Stomach (tissue), 4 donors: ENCODE measurements around the gene GFRA4.

Experiments
- POLR2A ChIP-seq, 4 donors: fragments of 450-650 bp; IDR thresholded peaks; one replicate each; pipeline ENCODE4 v1.6.1; 2016; ENCODE audit warnings: antibody characterized with exemption in 4 of 4, control low read depth in 2 of 4, mild to moderate bottlenecking in 1 of 4, moderate library complexity in 1 of 4
- POLR2AphosphoS5 ChIP-seq, 3 donors: sonication (generic); formaldehyde crosslinking; IDR thresholded peaks; one replicate each; pipeline ENCODE4 v1.6.1; 2016; ENCODE audit warnings: antibody characterized with exemption in 3 of 3
- TF ChIP-seq, protein P1 (sequence below), 7 experiments: fragments of 450-650 bp in 4 of 7; fragments of 200-600 bp in 3 of 7; sonication (generic) in 3 of 7; IDR thresholded peaks; one replicate each; pipeline ENCODE4 v1.5.1; 2016 to 2019; ENCODE audit warnings: antibody characterized with exemption in 7 of 7, control low read depth in 2 of 7, mild to moderate bottlenecking in 1 of 7

DNA sequence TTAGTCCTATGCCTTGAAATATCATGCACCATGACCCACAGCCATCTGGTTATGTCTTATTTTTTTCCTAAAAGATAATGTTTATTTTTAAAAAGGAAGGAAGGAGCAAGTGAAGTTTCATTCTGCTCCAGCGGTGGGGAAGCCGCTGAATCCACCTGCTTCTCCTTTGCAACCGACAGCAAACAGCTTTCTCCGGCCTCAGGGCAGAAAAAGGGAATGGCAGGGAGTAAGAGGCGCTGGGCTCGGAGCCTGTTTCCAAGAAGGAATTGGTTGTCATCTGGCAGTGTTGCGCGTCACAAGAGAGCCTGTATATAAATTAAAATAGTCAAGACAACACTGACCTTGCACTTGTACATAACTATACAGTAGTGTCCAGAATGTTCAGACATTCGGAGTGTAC lies 14.2 kb downstream of the GFRA4 start:
- TF ChIP-seq, protein P1, sequence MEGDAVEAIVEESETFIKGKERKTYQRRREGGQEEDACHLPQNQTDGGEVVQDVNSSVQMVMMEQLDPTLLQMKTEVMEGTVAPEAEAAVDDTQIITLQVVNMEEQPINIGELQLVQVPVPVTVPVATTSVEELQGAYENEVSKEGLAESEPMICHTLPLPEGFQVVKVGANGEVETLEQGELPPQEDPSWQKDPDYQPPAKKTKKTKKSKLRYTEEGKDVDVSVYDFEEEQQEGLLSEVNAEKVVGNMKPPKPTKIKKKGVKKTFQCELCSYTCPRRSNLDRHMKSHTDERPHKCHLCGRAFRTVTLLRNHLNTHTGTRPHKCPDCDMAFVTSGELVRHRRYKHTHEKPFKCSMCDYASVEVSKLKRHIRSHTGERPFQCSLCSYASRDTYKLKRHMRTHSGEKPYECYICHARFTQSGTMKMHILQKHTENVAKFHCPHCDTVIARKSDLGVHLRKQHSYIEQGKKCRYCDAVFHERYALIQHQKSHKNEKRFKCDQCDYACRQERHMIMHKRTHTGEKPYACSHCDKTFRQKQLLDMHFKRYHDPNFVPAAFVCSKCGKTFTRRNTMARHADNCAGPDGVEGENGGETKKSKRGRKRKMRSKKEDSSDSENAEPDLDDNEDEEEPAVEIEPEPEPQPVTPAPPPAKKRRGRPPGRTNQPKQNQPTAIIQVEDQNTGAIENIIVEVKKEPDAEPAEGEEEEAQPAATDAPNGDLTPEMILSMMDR (IDR thresholded peaks at IDR 0.05), result no peak
- no peak for TF ChIP-seq POLR2A (IDR thresholded peaks at IDR 0.05)
- no peak for TF ChIP-seq POLR2AphosphoS5 (IDR thresholded peaks at IDR 0.05)
